HEK293 (cell line): Measurements from ENCODE around the gene CDH12.

ENCODE experiments used
- CTCF ChIA-PET: fragments of 350-600 bp; formaldehyde crosslinking; extraction: SDS; loops from one replicate; lab custom pipeline; 2021; ENCODE audit warnings: antibody characterized with exemption; lab: Yijun Ruan, JAX
- POLR2A ChIA-PET: fragments of 300-600 bp; formaldehyde crosslinking; extraction: SDS; loops from one replicate; lab custom pipeline; 2020; ENCODE audit warnings: antibody characterized with exemption, inconsistent platforms; lab: Yijun Ruan, JAX
- H3K27ac ChIP-seq: fragments of 200-500 bp; sonication (Bioruptor generic); 2 replicates; pipeline ENCODE4 v1.5.1; 2014; ENCODE audit warnings: low read depth, low read length, control low read depth, inconsistent platforms; ENCODE audit errors: extremely low read depth
- H3K36me3 ChIP-seq, 2 experiments: fragments of 200-500 bp in 1 of 2; sonication (Bioruptor generic) in 1 of 2; 1 replicate in 1 of 2; 2 replicates in 1 of 2; pipeline ENCODE4 v1.5.1; 2014 to 2017; ENCODE audit warnings: inconsistent platforms in 2 of 2, low read length in 2 of 2; ENCODE audit not compliant: control insufficient read depth in 2 of 2, insufficient read depth in 1 of 2
- H3K4me1 ChIP-seq: fragments of 200-500 bp; sonication (Bioruptor generic); 2 replicates; pipeline ENCODE4 v1.5.1; 2014; ENCODE audit warnings: mild to moderate bottlenecking, low read length, inconsistent platforms; ENCODE audit not compliant: control insufficient read depth, insufficient read depth
- H3K4me3 ChIP-seq: 2 replicates; pipeline ENCODE4 v1.5.1; 2011; ENCODE audit warnings: low read depth, mild to moderate bottlenecking, control low read depth, low read length, moderate library complexity
- H3K9me3 ChIP-seq: fragments of 200-500 bp; sonication (Bioruptor generic); 2 replicates; pipeline ENCODE4 v1.5.1; 2014; ENCODE audit warnings: low read depth, low read length, inconsistent platforms; ENCODE audit not compliant: control insufficient read depth, insufficient read depth
- REPIN1 ChIP-seq: fragments of 450-650 bp; formaldehyde crosslinking; IDR thresholded peaks from 2 replicates; pipeline ENCODE4 v1.5.1; 2017; ENCODE audit warnings: missing biosample characterization, missing genetic modification characterization, low read depth
- ZBTB7A ChIP-seq: fragments of 450-650 bp; formaldehyde crosslinking; IDR thresholded peaks from 2 replicates; pipeline ENCODE4 v1.5.1; 2016; ENCODE audit warnings: low read depth, missing biosample characterization, missing genetic modification characterization
- ZFHX2 ChIP-seq: fragments of 450-650 bp; formaldehyde crosslinking; conservative IDR thresholded peaks from 2 replicates; pipeline ENCODE4 v1.5.1; 2016; ENCODE audit warnings: missing biosample characterization, missing genetic modification characterization
- ZFP3 ChIP-seq: fragments of 450-650 bp; formaldehyde crosslinking; IDR thresholded peaks from 2 replicates; pipeline ENCODE4 v1.5.1; 2016; ENCODE audit warnings: low read depth, missing biosample characterization, missing genetic modification characterization
- ZNF10 ChIP-seq: fragments of 450-650 bp; formaldehyde crosslinking; IDR thresholded peaks from 2 replicates; pipeline ENCODE4 v1.5.1; 2017; ENCODE audit warnings: missing biosample characterization, missing genetic modification characterization
- ZNF248 ChIP-seq: fragments of 450-650 bp; formaldehyde crosslinking; IDR thresholded peaks from 2 replicates; pipeline ENCODE4 v1.5.1; 2017; ENCODE audit warnings: missing biosample characterization, missing genetic modification characterization
- ZNF366 ChIP-seq: fragments of 450-650 bp; formaldehyde crosslinking; conservative IDR thresholded peaks from 2 replicates; pipeline ENCODE4 v1.5.1; 2016; ENCODE audit warnings: missing biosample characterization, missing genetic modification characterization
- ZNF391 ChIP-seq: fragments of 450-650 bp; formaldehyde crosslinking; IDR thresholded peaks from 2 replicates; pipeline ENCODE4 v1.5.1; 2016; ENCODE audit warnings: low read depth, missing biosample characterization, missing genetic modification characterization, borderline replicate concordance
- ZNF514 ChIP-seq: fragments of 450-650 bp; formaldehyde crosslinking; IDR thresholded peaks from 2 replicates; pipeline ENCODE4 v1.5.1; 2016; ENCODE audit warnings: missing biosample characterization, missing genetic modification characterization
- ZNF658 ChIP-seq: fragments of 450-650 bp; formaldehyde crosslinking; IDR thresholded peaks from 2 replicates; pipeline ENCODE4; 2016; ENCODE audit warnings: missing biosample characterization, missing genetic modification characterization
- ZNF777 ChIP-seq: fragments of 450-650 bp; formaldehyde crosslinking; IDR thresholded peaks from 2 replicates; pipeline ENCODE4 v1.5.1; 2017; ENCODE audit warnings: missing biosample characterization, missing genetic modification characterization, borderline replicate concordance
- ZNF792 ChIP-seq: fragments of 450-650 bp; formaldehyde crosslinking; IDR thresholded peaks from 2 replicates; pipeline ENCODE4 v1.5.1; 2016; ENCODE audit warnings: missing biosample characterization, missing genetic modification characterization
- TF ChIP-seq, protein P1 (sequence below): fragments of 450-650 bp; formaldehyde crosslinking; IDR thresholded peaks from 2 replicates; pipeline ENCODE4 v1.5.1; 2016; ENCODE audit warnings: missing biosample characterization, missing genetic modification characterization, low read depth
- TF ChIP-seq, protein P2 (sequence below): fragments of 450-650 bp; formaldehyde crosslinking; IDR thresholded peaks from 2 replicates; pipeline ENCODE4 v1.5.1; 2017; ENCODE audit warnings: missing biosample characterization, missing genetic modification characterization
- TF ChIP-seq, protein P3 (sequence below): fragments of 450-650 bp; formaldehyde crosslinking; IDR thresholded peaks from 2 replicates; pipeline ENCODE4 v1.5.1; 2016; ENCODE audit warnings: missing biosample characterization, missing genetic modification characterization
- TF ChIP-seq, protein P4 (sequence below): fragments of 450-650 bp; formaldehyde crosslinking; IDR thresholded peaks from 2 replicates; pipeline ENCODE4 v1.5.1; 2016; ENCODE audit warnings: missing biosample characterization, missing genetic modification characterization
- TF ChIP-seq, protein P5 (sequence below): fragments of 450-650 bp; formaldehyde crosslinking; IDR thresholded peaks from 2 replicates; pipeline ENCODE4; 2016; ENCODE audit warnings: missing biosample characterization, missing genetic modification characterization

The CDH12 gene

DNA sequence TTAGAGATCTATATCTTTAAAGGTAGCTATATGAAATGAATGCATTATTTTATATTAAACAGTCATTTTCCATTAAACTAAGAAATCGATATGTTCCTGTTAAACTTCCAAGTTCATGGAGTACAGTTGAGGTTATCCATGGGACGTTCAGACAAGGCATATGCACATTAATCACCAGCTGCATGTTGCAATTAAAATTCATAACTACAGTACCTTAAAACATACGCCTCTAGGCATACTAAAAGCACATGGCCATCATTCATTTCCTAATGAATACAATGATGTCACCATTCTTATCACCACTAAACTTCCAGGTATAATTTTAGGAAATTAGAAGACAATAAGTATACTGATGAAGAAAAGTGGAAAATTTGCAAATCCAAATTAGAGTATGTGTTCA lies 174.3 kb downstream of the CDH12 start:
- no peak for TF ChIP-seq ZNF777 (tag by site-specific recombination)
- TF ChIP-seq, protein P1, sequence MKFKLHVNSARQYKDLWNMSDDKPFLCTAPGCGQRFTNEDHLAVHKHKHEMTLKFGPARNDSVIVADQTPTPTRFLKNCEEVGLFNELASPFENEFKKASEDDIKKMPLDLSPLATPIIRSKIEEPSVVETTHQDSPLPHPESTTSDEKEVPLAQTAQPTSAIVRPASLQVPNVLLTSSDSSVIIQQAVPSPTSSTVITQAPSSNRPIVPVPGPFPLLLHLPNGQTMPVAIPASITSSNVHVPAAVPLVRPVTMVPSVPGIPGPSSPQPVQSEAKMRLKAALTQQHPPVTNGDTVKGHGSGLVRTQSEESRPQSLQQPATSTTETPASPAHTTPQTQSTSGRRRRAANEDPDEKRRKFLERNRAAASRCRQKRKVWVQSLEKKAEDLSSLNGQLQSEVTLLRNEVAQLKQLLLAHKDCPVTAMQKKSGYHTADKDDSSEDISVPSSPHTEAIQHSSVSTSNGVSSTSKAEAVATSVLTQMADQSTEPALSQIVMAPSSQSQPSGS (tag by site-specific recombination): 0 out of 2 replicates have a peak, but pooled peaks have one; percentile 15
- TF ChIP-seq, all 188 proteins: peak for 1
- Histone ChIP-seq H3K4me1 (no peaks in the 10 kb centered on the region), H3K4me3 (no peak overlapping the region), H3K27ac (no peak overlapping the region), H3K36me3 (no peaks in the 10 kb centered on the region), H3K9me3 (no peaks in the 10 kb centered on the region)
- POLR2A ChIA-PET: no interaction called here
- CTCF ChIA-PET: no interaction called here

DNA sequence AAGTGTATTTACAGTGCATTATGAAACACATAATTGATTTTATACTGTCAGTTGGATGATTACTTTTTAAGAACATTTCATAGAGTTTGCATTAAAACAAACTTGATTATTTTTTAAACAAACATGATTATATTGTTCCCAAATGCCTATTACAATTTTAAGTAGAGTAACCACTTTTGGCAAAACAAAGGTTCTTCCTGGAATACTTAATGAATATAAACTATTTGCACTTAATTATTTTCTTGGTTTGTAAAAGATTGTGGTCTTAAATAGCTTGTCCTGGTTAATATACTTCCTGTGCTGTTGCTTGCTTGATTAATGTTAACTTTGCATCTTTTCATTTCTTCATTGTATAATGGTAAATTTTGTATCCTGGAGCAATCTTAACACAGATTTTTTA lies 180.0 kb downstream of the CDH12 start:
- H3K36me3 ChIP-seq: no peaks in the 10 kb centered on the region
- H3K4me3 ChIP-seq: no peak overlapping the region
- no peak overlapping the region for H3K27ac ChIP-seq
- no peaks in the 10 kb centered on the region for H3K9me3 ChIP-seq
- no peak for TF ChIP-seq ZBTB7A
- no peak for TF ChIP-seq REPIN1
- TF ChIP-seq ZNF514 (tag by site-specific recombination): no peak
- TF ChIP-seq ZNF658 (tag by site-specific recombination): no peak
- no peak for TF ChIP-seq ZNF10 (tag by site-specific recombination)
- TF ChIP-seq ZFHX2 (tag by site-specific recombination): no peak
- TF ChIP-seq, protein P1 (tag by site-specific recombination): no peak
- TF ChIP-seq, protein P2, sequence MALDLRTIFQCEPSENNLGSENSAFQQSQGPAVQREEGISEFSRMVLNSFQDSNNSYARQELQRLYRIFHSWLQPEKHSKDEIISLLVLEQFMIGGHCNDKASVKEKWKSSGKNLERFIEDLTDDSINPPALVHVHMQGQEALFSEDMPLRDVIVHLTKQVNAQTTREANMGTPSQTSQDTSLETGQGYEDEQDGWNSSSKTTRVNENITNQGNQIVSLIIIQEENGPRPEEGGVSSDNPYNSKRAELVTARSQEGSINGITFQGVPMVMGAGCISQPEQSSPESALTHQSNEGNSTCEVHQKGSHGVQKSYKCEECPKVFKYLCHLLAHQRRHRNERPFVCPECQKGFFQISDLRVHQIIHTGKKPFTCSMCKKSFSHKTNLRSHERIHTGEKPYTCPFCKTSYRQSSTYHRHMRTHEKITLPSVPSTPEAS (tag by site-specific recombination): no peak
- no peak for TF ChIP-seq ZNF792 (tag by site-specific recombination)
- no peak for TF ChIP-seq ZNF248 (tag by site-specific recombination)
- TF ChIP-seq, protein P3, sequence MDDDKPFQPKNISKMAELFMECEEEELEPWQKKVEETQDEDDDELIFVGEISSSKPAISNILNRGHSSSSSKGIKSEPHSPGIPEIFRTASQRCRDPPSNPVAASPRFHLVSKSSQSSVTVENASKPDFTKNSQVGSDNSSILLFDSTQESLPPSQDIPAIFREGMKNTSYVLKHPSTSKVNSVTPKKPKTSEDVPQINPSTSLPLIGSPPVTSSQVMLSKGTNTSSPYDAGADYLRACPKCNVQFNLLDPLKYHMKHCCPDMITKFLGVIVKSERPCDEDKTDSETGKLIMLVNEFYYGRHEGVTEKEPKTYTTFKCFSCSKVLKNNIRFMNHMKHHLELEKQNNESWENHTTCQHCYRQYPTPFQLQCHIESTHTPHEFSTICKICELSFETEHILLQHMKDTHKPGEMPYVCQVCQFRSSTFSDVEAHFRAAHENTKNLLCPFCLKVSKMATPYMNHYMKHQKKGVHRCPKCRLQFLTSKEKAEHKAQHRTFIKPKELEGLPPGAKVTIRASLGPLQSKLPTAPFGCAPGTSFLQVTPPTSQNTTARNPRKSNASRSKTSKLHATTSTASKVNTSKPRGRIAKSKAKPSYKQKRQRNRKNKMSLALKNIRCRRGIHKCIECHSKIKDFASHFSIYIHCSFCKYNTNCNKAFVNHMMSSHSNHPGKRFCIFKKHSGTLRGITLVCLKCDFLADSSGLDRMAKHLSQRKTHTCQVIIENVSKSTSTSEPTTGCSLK (tag by site-specific recombination): no peak
- no peaks in the 10 kb centered on the region for H3K4me1 ChIP-seq
- ChIA-PET CTCF (no interaction called here), POLR2A (no interaction called here)

DNA sequence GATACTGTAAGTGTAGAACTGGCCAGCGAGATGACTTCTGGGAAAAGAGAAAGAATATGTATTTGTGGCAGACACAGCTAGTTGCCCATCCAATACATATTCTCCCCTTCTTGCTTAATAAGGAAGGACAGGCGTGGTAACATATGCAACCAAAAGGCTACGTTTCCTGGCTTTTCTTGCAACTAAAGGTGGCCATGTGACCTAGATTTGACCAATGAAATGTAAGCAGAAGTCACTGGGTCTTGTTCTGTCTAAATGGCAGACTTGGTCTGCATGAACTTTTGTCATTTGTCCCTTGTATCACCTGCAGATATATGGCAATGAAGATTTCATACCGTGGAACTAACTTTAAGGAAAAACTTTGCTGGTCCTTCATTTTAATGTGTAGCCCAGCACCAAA lies 183.8 kb downstream of the CDH12 start:
- Histone ChIP-seq H3K9me3 (no peaks in the 10 kb centered on the region), H3K27ac (no peak overlapping the region), H3K36me3 (no peaks in the 10 kb centered on the region), H3K4me1 (no peaks in the 10 kb centered on the region), H3K4me3 (no peak overlapping the region)
- ChIA-PET POLR2A (no interaction called here), CTCF (interaction anchor here (0.7 kb wide), 1 partner anchor 192 kb away, joined by 4 read pairs; no protein-coding TSS in a partner anchor)
- TF ChIP-seq ZNF391 (tag by site-specific recombination) (no peak), ZFP3 (no peak), ZNF366 (no peak)
- TF ChIP-seq, protein P4, sequence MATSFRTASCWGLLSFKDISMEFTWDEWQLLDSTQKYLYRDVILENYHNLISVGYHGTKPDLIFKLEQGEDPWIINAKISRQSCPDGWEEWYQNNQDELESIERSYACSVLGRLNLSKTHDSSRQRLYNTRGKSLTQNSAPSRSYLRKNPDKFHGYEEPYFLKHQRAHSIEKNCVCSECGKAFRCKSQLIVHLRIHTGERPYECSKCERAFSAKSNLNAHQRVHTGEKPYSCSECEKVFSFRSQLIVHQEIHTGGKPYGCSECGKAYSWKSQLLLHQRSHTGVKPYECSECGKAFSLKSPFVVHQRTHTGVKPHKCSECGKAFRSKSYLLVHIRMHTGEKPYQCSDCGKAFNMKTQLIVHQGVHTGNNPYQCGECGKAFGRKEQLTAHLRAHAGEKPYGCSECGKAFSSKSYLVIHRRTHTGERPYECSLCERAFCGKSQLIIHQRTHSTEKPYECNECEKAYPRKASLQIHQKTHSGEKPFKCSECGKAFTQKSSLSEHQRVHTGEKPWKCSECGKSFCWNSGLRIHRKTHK (tag by site-specific recombination): no peak
- TF ChIP-seq, protein P5, sequence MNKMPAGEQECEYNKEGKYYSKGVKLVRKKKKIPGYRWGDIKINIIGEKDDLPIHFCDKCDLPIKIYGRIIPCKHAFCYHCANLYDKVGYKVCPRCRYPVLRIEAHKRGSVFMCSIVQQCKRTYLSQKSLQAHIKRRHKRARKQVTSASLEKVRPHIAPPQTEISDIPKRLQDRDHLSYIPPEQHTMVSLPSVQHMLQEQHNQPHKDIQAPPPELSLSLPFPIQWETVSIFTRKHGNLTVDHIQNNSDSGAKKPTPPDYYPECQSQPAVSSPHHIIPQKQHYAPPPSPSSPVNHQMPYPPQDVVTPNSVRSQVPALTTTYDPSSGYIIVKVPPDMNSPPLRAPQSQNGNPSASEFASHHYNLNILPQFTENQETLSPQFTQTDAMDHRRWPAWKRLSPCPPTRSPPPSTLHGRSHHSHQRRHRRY (tag by site-specific recombination): no peak
